Karpas-422 (cell line): ENCODE results near the gene ENC1. TPM values are rescaled to one million over a fixed set of nuclear protein-coding genes. Genes with fewer than 3 reads are reported as not detected.

ENCODE experiments used
- DNase-seq: peaks from one replicate; pipeline ENCODE4 v3.0.0-alpha.2; 2015
- H2AFZ ChIP-seq: fragments of 200-600 bp; sonication (generic); 2 replicates; pipeline ENCODE4 v1.6.1; 2014; ENCODE audit warnings: antibody characterized with exemption, low read length, mixed read lengths
- H3K27ac ChIP-seq: fragments of 200-600 bp; sonication (generic); 2 replicates; pipeline ENCODE4 v1.5.1; 2014; ENCODE audit warnings: mild to moderate bottlenecking, low read length, moderate library complexity
- H3K27me3 ChIP-seq: fragments of 200-600 bp; sonication (generic); 2 replicates; pipeline ENCODE4 v1.6.1; 2014; ENCODE audit warnings: low read length, mixed read lengths
- H3K36me3 ChIP-seq: fragments of 200-600 bp; sonication (generic); 2 replicates; pipeline ENCODE4 v1.6.1; 2014; ENCODE audit warnings: low read length, mixed read lengths; ENCODE audit not compliant: insufficient read depth
- H3K4me1 ChIP-seq: fragments of 200-600 bp; sonication (generic); 2 replicates; pipeline ENCODE4 v1.6.1; 2014; ENCODE audit warnings: mild to moderate bottlenecking, low read length, mixed read lengths
- H3K4me2 ChIP-seq: fragments of 200-600 bp; sonication (generic); 2 replicates; pipeline ENCODE4 v1.6.1; 2014; ENCODE audit warnings: low read length, low read depth, mild to moderate bottlenecking; ENCODE audit not compliant: poor library complexity, severe bottlenecking
- H3K4me3 ChIP-seq: fragments of 200-600 bp; sonication (generic); 2 replicates; pipeline ENCODE4 v1.5.1; 2014; ENCODE audit warnings: mild to moderate bottlenecking, antibody characterized with exemption, low read length, mixed read lengths
- H3K79me2 ChIP-seq: fragments of 200-600 bp; sonication (generic); 2 replicates; pipeline ENCODE4 v1.6.1; 2014; ENCODE audit warnings: mild to moderate bottlenecking, low read length, mixed read lengths
- H3K9ac ChIP-seq: fragments of 200-600 bp; sonication (generic); 2 replicates; pipeline ENCODE4 v1.6.0; 2014; ENCODE audit warnings: low read length
- H3K9me2 ChIP-seq: fragments of 200-600 bp; sonication (generic), shearing (Covaris generic); replicated peaks from 2 replicates; pipeline ENCODE4 v1.6.0; 2014; ENCODE audit warnings: mild to moderate bottlenecking, low read length, moderate library complexity; ENCODE audit not compliant: insufficient read depth
- H3K9me3 ChIP-seq: fragments of 300-700, 200-600 bp; sonication (generic); 2 replicates; pipeline ENCODE4 v1.6.1; 2014; ENCODE audit warnings: low read length, mixed read lengths
- H4K20me1 ChIP-seq: fragments of 200-600 bp; sonication (generic); 2 replicates; pipeline ENCODE4 v1.6.1; 2014; ENCODE audit warnings: mild to moderate bottlenecking, antibody characterized with exemption, low read length, low read depth; ENCODE audit not compliant: insufficient read depth
- total RNA-seq: library from RNA; depleted of rRNA; stranded (reverse); fragments of >200 nt; shearing (Covaris generic); gene quantifications from 2 replicates; pipeline ENCODE4 v1.2.3, GENCODE V29; 2014; ENCODE audit warnings: low replicate concordance

ENC1 gene
- total RNA-seq, 1 experiment from 2014 or later: 0.15 TPM

DNA sequence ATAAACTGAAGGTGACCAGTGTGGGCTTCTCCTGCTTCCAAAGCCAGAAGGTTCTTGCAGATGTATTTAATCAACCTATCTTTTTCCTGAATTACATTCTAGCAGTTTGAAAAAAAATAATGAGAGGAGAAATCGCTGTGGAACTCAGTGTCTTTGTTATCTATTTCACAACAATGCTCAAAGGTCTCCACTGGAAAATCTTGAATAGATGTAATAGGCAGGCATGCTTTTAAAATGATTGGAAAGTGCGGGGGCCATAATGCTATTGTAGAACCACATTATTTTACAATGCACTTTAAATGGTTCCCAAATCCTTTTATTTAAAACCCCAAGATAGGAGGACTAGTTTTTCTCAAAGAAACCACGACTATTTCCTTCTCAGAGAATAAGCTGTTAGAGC, 23.3 kb downstream of the ENC1 start:
- no peak overlapping the region for H3K9ac ChIP-seq
- no peaks in the 10 kb centered on the region for H3K9me2 ChIP-seq
- H3K4me3 ChIP-seq: no peak overlapping the region
- no peak overlapping the region for H3K4me2 ChIP-seq
- H3K27ac ChIP-seq: no peak overlapping the region
- no peak overlapping the region for H2AFZ ChIP-seq
- no peaks in the 10 kb centered on the region for H4K20me1 ChIP-seq
- DNase-seq: no peak
- no peaks in the 10 kb centered on the region for H3K36me3 ChIP-seq
- no peaks in the 10 kb centered on the region for H3K4me1 ChIP-seq
- H3K9me3 ChIP-seq: no peaks in the 10 kb centered on the region
- no peaks in the 10 kb centered on the region for H3K79me2 ChIP-seq
- H3K27me3 ChIP-seq: no peaks in the 10 kb centered on the region

DNA sequence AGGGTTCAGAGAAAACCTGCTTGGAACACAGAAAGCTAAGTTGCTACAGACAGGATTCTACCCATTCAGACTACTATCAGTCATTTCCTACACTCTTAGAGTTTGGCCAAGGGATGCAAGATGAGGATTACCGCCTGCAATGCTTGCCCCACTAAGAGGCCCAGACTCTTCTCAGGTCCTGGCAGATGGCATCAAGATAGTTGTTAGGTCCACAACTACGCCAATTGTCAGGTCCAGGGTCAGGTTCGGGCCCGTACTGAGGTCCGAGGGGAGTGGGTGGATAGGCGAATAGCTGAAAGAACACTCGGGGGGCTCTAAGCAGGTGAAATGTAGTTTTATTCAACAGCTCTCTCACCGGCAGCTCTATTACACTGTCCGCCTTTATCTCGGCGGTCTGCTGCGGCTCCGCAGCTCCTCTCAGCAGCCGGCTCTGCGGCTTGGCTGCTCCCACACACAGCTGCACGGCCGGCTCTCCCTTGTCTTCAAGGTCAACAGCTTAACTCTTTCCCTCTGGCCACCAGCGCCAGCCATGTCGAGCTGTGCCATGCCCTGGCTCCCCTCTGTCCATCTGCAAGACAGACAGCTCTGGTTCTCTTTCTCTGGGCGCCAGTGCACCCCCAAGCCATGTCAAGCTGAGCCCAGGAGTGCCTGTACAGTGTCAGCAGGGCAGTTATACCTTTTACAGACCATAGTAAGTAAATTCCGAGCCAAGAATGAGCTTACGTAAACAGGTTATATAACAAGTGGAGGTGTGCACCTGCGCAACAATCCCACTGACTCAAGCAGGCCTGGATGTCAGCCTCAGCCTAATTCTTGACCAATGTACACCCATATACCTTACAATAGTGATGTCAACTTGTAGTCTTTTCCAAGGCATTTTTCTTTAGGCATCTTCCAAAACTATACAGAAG, 24.0 kb downstream of the ENC1 start:
- Histone ChIP-seq H3K4me1 (no peaks in the 10 kb centered on the region), H3K27me3 (no peaks in the 10 kb centered on the region), H4K20me1 (no peaks in the 10 kb centered on the region), H3K79me2 (no peaks in the 10 kb centered on the region), H3K9me2 (no peaks in the 10 kb centered on the region), H3K9me3 (no peaks in the 10 kb centered on the region), H3K9ac (no peak overlapping the region), H3K27ac (no peak overlapping the region), H3K4me2 (no peak overlapping the region), H2AFZ (no peak overlapping the region), H3K36me3 (no peaks in the 10 kb centered on the region), H3K4me3 (no peak overlapping the region)
- no peak for DNase-seq

DNA sequence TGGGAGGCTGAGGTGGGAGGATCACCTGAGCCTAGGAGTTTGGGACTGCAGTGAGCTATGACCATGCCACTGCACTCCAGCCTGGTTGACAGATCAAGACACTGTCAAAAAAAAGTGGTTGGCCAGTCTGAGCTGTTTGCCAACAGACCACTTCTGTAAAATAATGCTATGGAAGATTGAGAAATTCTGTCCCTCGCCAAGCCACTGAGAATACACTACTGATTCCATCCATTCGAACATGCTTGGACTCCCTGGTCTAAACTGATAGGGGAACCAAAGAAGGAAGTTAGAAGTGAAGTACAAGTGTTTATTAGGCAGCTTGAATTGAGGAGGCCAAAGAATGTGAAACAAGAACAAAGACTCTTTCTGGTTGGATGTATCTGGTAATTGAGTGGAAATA, 27.2 kb downstream of the ENC1 start:
- H3K4me3 ChIP-seq: no peak overlapping the region
- no peaks in the 10 kb centered on the region for H3K27me3 ChIP-seq
- H4K20me1 ChIP-seq: no peaks in the 10 kb centered on the region
- H3K36me3 ChIP-seq: no peaks in the 10 kb centered on the region
- H3K9me2 ChIP-seq: no peaks in the 10 kb centered on the region
- no peak overlapping the region for H3K9ac ChIP-seq
- H3K4me1 ChIP-seq: no peaks in the 10 kb centered on the region
- H2AFZ ChIP-seq: no peak overlapping the region
- H3K27ac ChIP-seq: no peak overlapping the region
- no peak for DNase-seq
- no peak overlapping the region for H3K4me2 ChIP-seq
- no peaks in the 10 kb centered on the region for H3K9me3 ChIP-seq
- no peaks in the 10 kb centered on the region for H3K79me2 ChIP-seq

DNA sequence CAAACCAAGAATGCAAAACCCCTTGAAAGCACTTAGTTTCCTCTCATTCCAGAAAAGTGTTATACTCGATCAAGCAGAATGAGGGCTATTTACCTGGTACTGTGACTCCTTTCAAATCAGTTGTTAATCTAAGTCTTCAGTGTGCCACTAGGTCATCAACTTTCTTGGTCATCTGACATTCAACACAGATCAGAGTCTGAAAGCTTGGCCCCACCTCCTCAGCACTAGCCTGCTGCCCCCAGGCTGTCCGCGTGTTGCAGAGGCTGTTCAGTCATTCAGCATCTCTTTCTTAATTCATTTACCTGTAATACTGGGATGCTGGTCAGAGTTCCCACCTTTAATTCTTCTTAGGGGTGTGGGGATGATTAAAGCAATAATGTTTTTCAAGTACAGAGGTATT, 28.5 kb downstream of the ENC1 start:
- no peak for DNase-seq

GRCh38 chr5:74608736-74609601, 31.6 kb downstream of the ENC1 start:
- H3K9me3 ChIP-seq: no peaks in the 10 kb centered on the region
- no peak overlapping the region for H2AFZ ChIP-seq
- H3K9me2 ChIP-seq: no peaks in the 10 kb centered on the region
- no peaks in the 10 kb centered on the region for H4K20me1 ChIP-seq
- H3K4me3 ChIP-seq: no peak overlapping the region
- H3K4me1 ChIP-seq: no peaks in the 10 kb centered on the region
- H3K27ac ChIP-seq: no peak overlapping the region
- H3K4me2 ChIP-seq: no peak overlapping the region
- no peaks in the 10 kb centered on the region for H3K36me3 ChIP-seq
- no peaks in the 10 kb centered on the region for H3K27me3 ChIP-seq
- H3K9ac ChIP-seq: no peak overlapping the region
- no peaks in the 10 kb centered on the region for H3K79me2 ChIP-seq
- no peak for DNase-seq

More for the DNA sequence above, 28.5 kb downstream of the ENC1 start:
- Histone ChIP-seq H3K4me2 (no peak overlapping the region), H2AFZ (no peak overlapping the region), H3K9me3 (no peaks in the 10 kb centered on the region), H3K9me2 (no peaks in the 10 kb centered on the region), H4K20me1 (no peaks in the 10 kb centered on the region), H3K27me3 (no peaks in the 10 kb centered on the region), H3K9ac (no peak overlapping the region), H3K4me1 (no peaks in the 10 kb centered on the region), H3K36me3 (no peaks in the 10 kb centered on the region), H3K4me3 (no peak overlapping the region), H3K27ac (no peak overlapping the region), H3K79me2 (no peaks in the 10 kb centered on the region)

GRCh38 chr5:74605759-74606158, 34.8 kb downstream of the ENC1 start:
- no peaks in the 10 kb centered on the region for H3K4me1 ChIP-seq
- no peak overlapping the region for H3K27ac ChIP-seq
- H3K27me3 ChIP-seq: no peaks in the 10 kb centered on the region
- no peak overlapping the region for H3K4me2 ChIP-seq
- H3K79me2 ChIP-seq: no peaks in the 10 kb centered on the region
- no peaks in the 10 kb centered on the region for H3K9me2 ChIP-seq
- no peaks in the 10 kb centered on the region for H4K20me1 ChIP-seq
- no peaks in the 10 kb centered on the region for H3K36me3 ChIP-seq
- H3K4me3 ChIP-seq: no peak overlapping the region
- H3K9ac ChIP-seq: no peak overlapping the region
- H3K9me3 ChIP-seq: no peaks in the 10 kb centered on the region
- no peak overlapping the region for H2AFZ ChIP-seq
- DNase-seq: no peak

- Histone ChIP-seq H3K79me2 (no peaks in the 10 kb centered on the region), H2AFZ (no peak overlapping the region), H3K9me2 (no peaks in the 10 kb centered on the region), H3K9me3 (no peaks in the 10 kb centered on the region), H3K27ac (no peak overlapping the region), H3K4me1 (no peaks in the 10 kb centered on the region), H3K27me3 (no peaks in the 10 kb centered on the region), H3K9ac (no peak overlapping the region), H3K4me3 (no peak overlapping the region), H3K36me3 (no peaks in the 10 kb centered on the region), H4K20me1 (no peaks in the 10 kb centered on the region), H3K4me2 (no peak overlapping the region)
- DNase-seq: no peak
Measured at GRCh38 chr5:74603376-74603775, 37.2 kb downstream of the ENC1 start.

DNA sequence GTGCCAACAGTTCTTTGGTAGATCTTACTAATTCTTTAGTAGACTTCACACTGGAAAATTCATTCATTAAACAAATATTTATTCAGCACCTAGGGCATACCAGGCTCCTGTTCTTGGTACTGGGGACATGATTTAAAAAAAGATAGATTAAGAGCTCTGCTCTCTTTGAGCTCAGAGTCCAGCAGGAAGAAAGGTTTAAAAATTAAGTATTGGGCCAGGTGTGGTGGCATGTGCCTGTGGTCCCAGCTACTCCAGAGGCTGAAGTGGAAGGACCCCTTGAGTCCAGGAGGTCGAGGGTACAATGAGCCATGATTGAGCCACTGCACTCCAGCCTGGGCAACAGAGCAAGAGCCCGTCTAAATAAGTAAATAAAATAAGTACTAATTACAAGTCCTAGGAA, 41.4 kb downstream of the ENC1 start:
- Histone ChIP-seq H3K9ac (no peak overlapping the region), H3K4me3 (no peak overlapping the region), H4K20me1 (no peaks in the 10 kb centered on the region), H3K9me3 (no peaks in the 10 kb centered on the region), H3K27me3 (no peaks in the 10 kb centered on the region), H3K4me2 (no peak overlapping the region), H3K9me2 (no peaks in the 10 kb centered on the region), H3K79me2 (no peaks in the 10 kb centered on the region), H3K4me1 (no peaks in the 10 kb centered on the region), H3K36me3 (no peaks in the 10 kb centered on the region), H2AFZ (no peak overlapping the region), H3K27ac (no peak overlapping the region)
- no peak for DNase-seq
